Stimulated activated CD4-positive, alpha-beta T cell treated with anti-CD3 and anti-CD28 coated beads, Interleukin-1b, Interleukin-23, amount 100 ng/mL, for 24 hours (primary cell): Measurements from ENCODE around the gene HPSE2.
"Not testable (repeated sequence)": the region's sequence is repeated elsewhere in the genome, so short reads cannot be mapped to it uniquely, and the experiment has no call there.

ENCODE experiments used
- DNase-seq, 4 experiments: peaks; one replicate each; pipeline ENCODE4 v3.0.0-alpha.2; 2020; ENCODE audit warnings: low read depth in 4 of 4, low spot score in 1 of 4

The HPSE2 gene

GRCh38 chr10:99235658-99236626 lies at the start of gene HPSE2:
Gene HPSE2, minus strand, starts transcription at chr10:99235852.
- DNase-seq = no peak

- no peak for DNase-seq
These were observed 44.8 kb upstream of the HPSE2 start for GRCh38 chr10:99280472-99280871.

- DNase-seq = no peak
These were observed 44.0 kb upstream of the HPSE2 start for GRCh38 chr10:99279626-99280111.

DNA sequence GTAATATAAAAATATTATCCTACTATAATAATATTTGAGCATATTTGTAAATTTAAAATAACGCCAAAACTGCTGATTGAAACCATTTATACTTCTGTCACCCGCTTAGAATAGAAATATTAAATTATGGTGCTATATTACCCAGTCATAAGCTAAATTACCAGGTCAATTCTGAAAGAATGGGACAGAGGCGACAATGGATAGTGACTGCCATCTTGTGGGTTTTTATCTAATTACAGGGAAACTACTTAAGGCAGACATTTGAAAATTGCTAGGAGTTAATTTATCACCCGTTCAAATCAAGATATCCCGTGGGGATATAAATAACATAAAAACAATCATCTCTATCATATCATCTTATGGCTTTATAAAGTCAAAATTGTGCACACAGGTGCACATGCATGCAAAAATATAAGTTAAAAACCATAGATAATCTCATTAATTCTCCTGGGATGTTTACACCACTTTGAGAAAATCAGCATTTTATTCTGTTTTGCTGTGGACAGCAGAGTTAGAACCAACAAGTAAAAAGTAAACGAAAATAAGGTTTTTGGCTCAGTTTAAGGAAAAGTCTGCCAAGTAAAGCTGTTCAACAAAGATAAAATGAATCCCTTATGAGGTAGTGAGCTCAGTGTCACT lies 41.3 kb upstream of the HPSE2 start:
- DNase-seq = no peak

GRCh38 chr10:99266383-99266782 lies 30.7 kb upstream of the HPSE2 start:
- DNase-seq = no peak

DNA sequence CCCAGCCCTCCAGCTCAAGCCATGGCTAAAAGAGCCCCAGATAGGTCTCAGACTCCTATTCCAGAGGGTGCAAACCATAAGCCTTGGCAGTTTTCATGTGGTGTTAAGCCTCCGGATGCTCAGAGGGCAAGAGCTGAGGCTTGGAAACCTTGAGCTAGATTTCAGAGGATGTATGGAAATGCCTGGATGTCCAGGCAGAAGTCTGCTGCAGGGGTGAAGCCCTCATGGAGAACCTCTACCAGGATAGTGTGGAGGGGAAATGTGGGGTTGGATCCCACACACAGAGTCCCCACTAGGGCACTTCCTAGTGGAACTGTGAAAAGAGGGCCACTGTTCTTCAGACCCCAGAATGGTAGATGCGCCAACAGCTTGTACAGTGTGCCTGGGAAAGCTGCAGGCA lies 13.2 kb upstream of the HPSE2 start:
- DNase-seq = no peak

GRCh38 chr10:99247893-99248292 lies 12.2 kb upstream of the HPSE2 start:
- not testable (repeated sequence) for DNase-seq

DNA sequence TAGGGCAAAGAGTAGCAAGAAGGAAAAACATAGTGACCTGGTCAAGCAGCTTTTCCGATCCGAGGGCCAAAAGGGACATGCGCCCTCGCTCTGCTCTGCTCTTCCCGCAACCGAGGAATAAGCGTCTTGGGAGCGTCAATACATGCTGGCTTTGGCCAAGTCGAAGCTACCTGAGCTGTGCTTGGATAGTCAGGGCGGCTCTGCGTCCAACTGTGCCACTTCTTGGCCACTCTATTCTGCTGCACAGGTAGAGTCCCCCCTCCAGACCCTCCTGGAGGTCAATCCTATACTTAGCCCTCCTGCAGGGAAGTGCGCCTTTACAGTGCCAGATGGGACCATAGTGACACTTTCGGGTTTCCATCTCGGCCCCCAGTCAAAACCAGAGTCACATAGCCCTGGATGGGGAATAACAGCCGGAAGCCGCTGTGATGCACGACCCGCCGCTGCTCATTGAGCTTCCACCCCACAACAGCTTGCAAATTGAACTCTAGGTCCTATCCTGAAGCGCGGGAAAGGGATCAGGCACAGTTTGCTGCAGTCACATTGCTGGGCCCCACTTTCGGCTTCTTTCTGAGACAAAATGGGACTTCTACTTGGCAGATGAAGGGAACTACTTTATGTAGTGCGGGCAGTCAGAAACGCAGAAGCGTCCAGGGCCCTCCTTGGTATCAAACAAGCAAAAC lies 1.1 kb upstream of the HPSE2 start:
- DNase-seq = no peak

DNA sequence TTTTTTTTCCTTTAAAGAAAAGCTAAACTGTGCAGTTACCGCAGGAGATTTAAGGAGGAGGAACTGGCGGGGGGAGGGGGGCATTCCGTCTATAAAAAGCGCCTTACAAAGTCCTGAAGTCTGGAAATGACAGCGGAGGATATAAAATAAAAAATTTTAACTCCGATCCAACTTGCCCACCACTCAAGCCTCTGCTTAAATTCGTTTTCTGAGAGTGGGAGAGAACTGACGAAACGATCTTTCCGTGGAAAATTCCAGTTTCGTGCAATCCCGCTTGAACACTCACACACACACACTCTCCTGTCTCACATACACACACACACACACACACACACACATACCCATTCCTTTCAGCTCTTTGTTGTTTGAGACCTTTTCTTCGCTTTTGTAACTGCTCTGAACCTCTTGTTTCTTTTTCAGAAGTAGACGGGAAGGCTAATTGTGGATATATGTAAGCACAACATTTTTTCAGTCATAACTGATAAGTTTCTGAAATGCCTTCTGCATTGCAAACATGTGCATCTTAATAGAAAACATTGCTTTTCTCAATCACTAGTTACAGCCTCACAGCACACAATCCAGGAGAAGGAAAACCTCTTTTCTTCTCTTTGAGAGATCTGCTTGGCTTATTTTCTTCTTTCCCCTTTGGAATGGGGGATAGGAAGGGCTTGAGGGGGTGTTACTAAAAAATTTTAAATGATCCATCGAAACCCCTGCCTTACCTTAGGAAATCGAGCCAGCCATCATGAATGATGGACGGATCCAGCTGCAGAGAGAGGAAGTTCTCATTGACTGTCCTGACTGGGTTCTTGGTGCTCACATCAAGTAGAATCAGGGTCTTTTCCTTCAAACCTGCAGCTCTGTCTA lies 628 bp downstream of the HPSE2 start:
- no peak for DNase-seq

DNA sequence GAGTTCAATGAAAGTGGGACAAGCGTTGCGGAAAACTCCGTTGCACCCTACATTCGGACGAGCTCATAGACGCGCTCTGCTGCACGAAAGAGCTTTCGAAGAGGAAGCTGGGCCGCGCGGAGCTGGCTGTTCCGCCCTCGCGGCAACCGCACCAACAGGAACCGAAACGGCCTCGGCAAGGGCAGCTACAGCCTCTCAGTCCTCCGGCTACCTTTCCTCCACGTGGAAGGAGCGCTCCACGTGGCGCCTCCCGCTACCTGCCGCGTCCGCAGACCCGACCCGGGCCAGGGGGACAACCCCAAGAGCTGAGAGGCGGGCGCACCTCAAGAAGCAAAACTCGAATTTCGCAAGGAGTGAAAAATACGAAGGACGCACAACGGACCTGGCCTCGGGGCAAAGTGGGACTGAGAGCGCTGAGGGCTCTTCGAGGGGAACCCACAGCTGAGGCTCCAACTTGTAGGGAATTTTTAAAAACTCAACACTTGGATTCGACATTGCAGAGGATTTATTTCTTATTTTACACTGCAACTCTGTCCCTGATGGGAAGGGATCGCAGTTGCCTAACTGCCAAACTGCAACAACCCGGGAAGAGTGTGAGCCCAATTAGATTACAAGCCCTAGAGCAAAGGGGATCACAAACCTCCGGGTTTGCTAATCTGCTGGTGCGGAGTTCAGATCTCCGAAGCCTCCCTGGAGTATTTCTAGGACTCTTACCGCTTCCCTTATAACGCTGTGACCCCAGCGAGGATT lies 1.4 kb downstream of the HPSE2 start:
- DNase-seq = peak in 1 of 4 experiments; percentile 17

DNA sequence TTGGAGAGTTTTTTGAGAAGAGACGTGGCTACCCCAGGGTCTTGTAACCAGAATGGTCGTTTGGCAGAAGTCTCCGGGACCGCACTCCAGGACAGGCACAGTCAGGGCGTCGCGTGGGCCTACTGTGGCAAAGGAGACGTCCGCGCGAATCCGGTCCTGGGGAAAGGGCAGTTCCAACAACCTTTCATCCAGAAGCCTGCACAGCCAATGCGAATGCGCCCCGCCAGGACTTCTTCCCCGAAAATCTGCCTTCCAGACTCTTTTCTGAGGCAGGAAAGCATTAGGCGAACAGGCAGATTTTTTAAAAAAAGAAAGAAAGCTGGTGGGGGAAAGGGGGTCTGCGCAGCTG lies 2.0 kb downstream of the HPSE2 start:
- no peak for DNase-seq

- DNase-seq = no peak
These were observed 2.5 kb downstream of the HPSE2 start for GRCh38 chr10:99233000-99233688.

GRCh38 chr10:99232360-99232999 lies 3.2 kb downstream of the HPSE2 start:
- no peak for DNase-seq

GRCh38 chr10:99224766-99225165 lies 10.9 kb downstream of the HPSE2 start:
- no peak for DNase-seq

- DNase-seq = no peak
These were observed 28.3 kb downstream of the HPSE2 start for GRCh38 chr10:99207340-99207739.

DNA sequence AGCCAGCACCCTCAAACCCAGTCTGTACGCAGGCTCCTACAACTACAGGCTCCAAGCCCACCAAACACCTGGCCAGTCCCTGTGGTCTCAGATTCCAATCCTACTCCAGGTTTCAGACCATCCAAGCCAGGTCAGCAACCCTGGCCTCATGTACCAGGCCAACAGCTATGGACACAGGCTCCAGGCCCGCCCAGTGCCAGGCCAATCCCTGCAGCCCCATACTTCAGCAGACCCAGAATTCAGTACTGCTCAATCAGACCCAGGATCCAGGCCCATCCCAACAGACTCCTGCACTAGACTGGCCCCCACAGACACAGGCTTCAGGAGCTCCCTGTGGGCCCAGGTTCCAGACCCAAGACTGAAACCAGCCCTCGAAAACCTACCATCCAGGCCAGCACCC lies 32.3 kb downstream of the HPSE2 start:
- no peak for DNase-seq

DNA sequence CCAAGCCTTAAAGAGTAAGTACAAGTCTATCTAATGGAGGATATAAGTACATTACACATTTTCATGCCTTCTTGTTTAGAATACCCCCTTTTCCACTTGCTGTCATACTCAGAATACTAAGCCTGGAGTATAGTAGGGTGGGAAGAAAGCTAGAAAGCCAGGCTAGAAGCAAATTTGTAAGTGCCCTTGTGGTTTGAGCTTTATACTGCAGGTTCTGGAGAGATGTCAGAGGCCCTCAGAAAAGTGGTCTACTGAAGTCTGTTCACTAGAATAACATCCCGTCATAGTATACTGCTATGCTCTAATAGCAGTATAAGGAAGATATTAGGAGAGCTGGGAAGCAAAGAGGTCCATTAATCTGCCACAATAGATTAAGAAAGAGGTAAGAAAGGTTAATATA lies 62.7 kb downstream of the HPSE2 start:
- DNase-seq = no peak

GRCh38 chr10:99172128-99172738 lies 63.4 kb downstream of the HPSE2 start:
- DNase-seq = no peak
